IMR-90 (cell line): ENCODE measurements around the gene CALN1. TPM values are rescaled to one million over a fixed set of nuclear protein-coding genes. Genes with fewer than 3 reads are reported as not detected.

Experiments used
- ATAC-seq: fragments of 200-7000 bp; cut with Tn5 transposase; 2 replicates; pipeline ENCODE4 v1.9.1; 2020; ENCODE audit warnings: low read depth, mild to moderate bottlenecking, moderate library complexity
- BruUV-seq: library from RNA; stranded (reverse); fragments of 400-500 nt; replicated peaks from 2 replicates; lab custom pipeline; 2021; lab: Mats Ljungman, UMichigan
- CTCF ChIA-PET: fragments of 300-600 bp; formaldehyde crosslinking; extraction: SDS; loops from one replicate; lab custom pipeline; 2021; ENCODE audit warnings: antibody characterized with exemption; lab: Yijun Ruan, JAX
- POLR2A ChIA-PET: fragments of 300-600 bp; sonication (Branson Sonifier 250); formaldehyde crosslinking; loops from one replicate; lab custom pipeline; 2022; ENCODE audit warnings: antibody characterized with exemption; ENCODE audit not compliant: unreplicated experiment; lab: Charles Lee
- DNase-seq: peaks from one replicate; pipeline ENCODE4 v3.0.0; 2013
- H2AFZ ChIP-seq: replicated peaks from 2 replicates; pipeline ENCODE3; 2013; ENCODE audit warnings: low read length, mild to moderate bottlenecking; ENCODE audit not compliant: poor library complexity
- H2AK5ac ChIP-seq: 2 replicates; pipeline ENCODE4 v1.6.1; 2013; ENCODE audit warnings: low read depth, low read length, inconsistent platforms
- H2AK9ac ChIP-seq: replicated peaks from 2 replicates; pipeline ENCODE3; 2013; ENCODE audit warnings: mild to moderate bottlenecking, low read depth, low read length, moderate library complexity; ENCODE audit not compliant: poor library complexity
- H2BK120ac ChIP-seq: 2 replicates; pipeline ENCODE4 v1.6.1; 2013; ENCODE audit warnings: low read depth, low read length, inconsistent platforms
- H2BK15ac ChIP-seq: 3 replicates; pipeline ENCODE4 v1.6.1; 2013; ENCODE audit warnings: low read depth, low read length, inconsistent platforms
- H2BK20ac ChIP-seq: 2 replicates; pipeline ENCODE4 v1.6.1; 2013; ENCODE audit warnings: low read depth, mild to moderate bottlenecking, inconsistent platforms, low read length, moderate library complexity
- H2BK5ac ChIP-seq: 2 replicates; pipeline ENCODE4 v1.6.1; 2013; ENCODE audit warnings: mild to moderate bottlenecking, low read depth, low read length, inconsistent platforms; ENCODE audit not compliant: poor library complexity, severe bottlenecking
- H3K14ac ChIP-seq: replicated peaks from 2 replicates; pipeline ENCODE4 v1.6.1; 2013; ENCODE audit warnings: low read depth, low read length, inconsistent platforms
- H3K18ac ChIP-seq: 2 replicates; pipeline ENCODE4 v1.6.1; 2013; ENCODE audit warnings: low read depth, low read length, control low read depth
- H3K23ac ChIP-seq: 2 replicates; pipeline ENCODE4 v1.6.1; 2013; ENCODE audit warnings: low read depth, low read length, inconsistent platforms
- H3K27ac ChIP-seq: 2 replicates; pipeline ENCODE4 v1.5.1; 2013; ENCODE audit warnings: mild to moderate bottlenecking, control low read depth, low read length; ENCODE audit not compliant: insufficient read depth
- H3K27me3 ChIP-seq: 2 replicates; pipeline ENCODE4 v1.6.1; 2013; ENCODE audit warnings: low read length; ENCODE audit not compliant: control insufficient read depth, insufficient read depth
- H3K36me3 ChIP-seq: 2 replicates; pipeline ENCODE4 v1.6.1; 2013; ENCODE audit warnings: low read length, mixed read lengths; ENCODE audit not compliant: control insufficient read depth, insufficient read depth
- H3K4ac ChIP-seq: 2 replicates; pipeline ENCODE4 v1.6.1; 2013; ENCODE audit warnings: low read depth, low read length, inconsistent platforms
- H3K4me1 ChIP-seq: 2 replicates; pipeline ENCODE4 v1.6.1; 2013; ENCODE audit warnings: low read length, mixed read lengths; ENCODE audit not compliant: control insufficient read depth, insufficient read depth
- H3K4me2 ChIP-seq: 2 replicates; pipeline ENCODE4 v1.6.1; 2013; ENCODE audit warnings: low read depth, mild to moderate bottlenecking, control low read depth, low read length, moderate library complexity
- H3K4me3 ChIP-seq: 2 replicates; pipeline ENCODE4 v1.5.1; 2013; ENCODE audit warnings: low read depth, mild to moderate bottlenecking, control low read depth, low read length, moderate library complexity; ENCODE audit not compliant: insufficient read depth
- H3K56ac ChIP-seq: 2 replicates; pipeline ENCODE4 v1.6.1; 2013; ENCODE audit warnings: low read length, inconsistent platforms; ENCODE audit not compliant: insufficient read depth; ENCODE audit errors: extremely low read depth
- H3K79me1 ChIP-seq, 2 experiments: 2 replicates each; pipeline ENCODE4 v1.6.1; 2013; ENCODE audit warnings: low read length in 2 of 2, inconsistent platforms in 1 of 2, low read depth in 1 of 2
- H3K9ac ChIP-seq: 2 replicates; pipeline ENCODE4 v1.6.1; 2013; ENCODE audit warnings: low read depth, low read length, control low read depth
- H3K9me1 ChIP-seq: 2 replicates; pipeline ENCODE4 v1.6.1; 2013; ENCODE audit warnings: low read length, inconsistent platforms; ENCODE audit not compliant: insufficient read depth
- H3K9me3 ChIP-seq: 2 replicates; pipeline ENCODE4 v1.6.1; 2013; ENCODE audit warnings: low read length; ENCODE audit not compliant: control insufficient read depth, insufficient read depth
- H4K20me1 ChIP-seq: 2 replicates; pipeline ENCODE4 v1.6.1; 2013; ENCODE audit warnings: low read length, inconsistent platforms; ENCODE audit not compliant: insufficient read depth
- H4K5ac ChIP-seq: 2 replicates; pipeline ENCODE4 v1.6.1; 2013; ENCODE audit warnings: mild to moderate bottlenecking, low read depth, low read length, control low read depth
- H4K8ac ChIP-seq, 2 experiments: 2 replicates each; pipeline ENCODE4 v1.6.1; 2013; ENCODE audit warnings: low read depth in 2 of 2, low read length in 2 of 2, control low read depth in 1 of 2, inconsistent platforms in 1 of 2
- H4K91ac ChIP-seq: 2 replicates; pipeline ENCODE4 v1.6.1; 2013; ENCODE audit warnings: low read depth, low read length, inconsistent platforms; ENCODE audit not compliant: insufficient read depth
- USF2 ChIP-seq: fragments of 150-350 bp; IDR thresholded peaks from 2 replicates; pipeline ENCODE4 v1.6.1; 2017; ENCODE audit warnings: mild to moderate bottlenecking, antibody characterized with exemption, low read length, low read depth
- WGBS, 2 experiments: methylation state at CpG; one replicate each; pipeline versions ENCODE4 v1.1.5 to v1.1.7; 2013; ENCODE audit warnings: missing lambda C conversion rate in 2 of 2; ENCODE audit not compliant: insufficient read length in 1 of 2; ENCODE audit errors: extremely low coverage in 2 of 2; 5-methylcytosine and 5-hydroxymethylcytosine counted together
- dilution Hi-C: fragments of 300-500 bp; cut with HindIII; formaldehyde crosslinking; loops from one replicate; pipeline ENCODE4 v1.14.3; 2018; ENCODE audit warnings: low sequenced_read_pairs; ENCODE audit not compliant: unreplicated experiment
- in situ Hi-C: fragments of 300-500 bp; cut with MboI; formaldehyde crosslinking; loops from 3 replicates; pipeline ENCODE4 v1.14.3; 2019; ENCODE audit warnings: low sequenced_read_pairs, inconsistent platforms, mixed read lengths
- intact Hi-C: fragments of 100-400 bp; cut with micrococcal nuclease; formaldehyde crosslinking; loops from 2 replicates; pipeline ENCODE4 v1.10.0; 2022
- polyA plus RNA-seq, 3 experiments: library from polyadenylated mRNA; depleted of rRNA; stranded (reverse); fragments of >200 nt; gene quantifications; 2 replicates each; pipeline ENCODE4 v1.2.3, GENCODE V29; 2012; ENCODE audit warnings: low replicate concordance in 1 of 3
- total RNA-seq: library from RNA; depleted of rRNA; stranded (reverse); fragments of >200 nt; gene quantifications from 2 replicates; pipeline ENCODE4 v1.2.3, GENCODE V29; 2012

CALN1 gene
- total and polyA plus RNA-seq, 2 of the 4 experiments (the other 2 are of a cell fraction), result not detected

GRCh38 chr7:71937840-71938371 lies 474.2 kb downstream of the CALN1 start:
- in situ Hi-C loops, result no loop called here
- Histone ChIP-seq H2BK120ac (no peak overlapping the region), H2AK9ac (no peak overlapping the region)

More at GRCh38 chr7:71937840-71938371, 474.2 kb downstream of the CALN1 start:
- Histone ChIP-seq H2BK20ac (no peak overlapping the region), H3K9me3 (peaks cover 22% of the 10 kb centered on the region), H3K9ac (no peak overlapping the region), H2AFZ (no peak overlapping the region), H3K14ac (no peak overlapping the region), H3K4me1 (no peaks in the 10 kb centered on the region), H2BK5ac (no peak overlapping the region), H2BK15ac (no peak overlapping the region), H3K4me2 (no peak overlapping the region), H3K27me3 (no peaks in the 10 kb centered on the region), H4K91ac (no peak overlapping the region), H4K8ac (no peak overlapping the region), H4K5ac (no peak overlapping the region), H3K4me3 (no peak overlapping the region), H2AK5ac (no peak overlapping the region), H3K79me1 (no peaks in the 10 kb centered on the region), H3K18ac (no peak overlapping the region), H3K27ac (no peak overlapping the region), H3K9me1 (no peaks in the 10 kb centered on the region), H3K36me3 (no peaks in the 10 kb centered on the region), H3K4ac (no peak overlapping the region), H3K23ac (no peak overlapping the region), H3K56ac (no peak overlapping the region), H4K20me1 (no peaks in the 10 kb centered on the region)
- no peak for DNase-seq
- intact Hi-C loops, result no loop called here
- BruUV-seq, result no TSS peak
- POLR2A ChIA-PET, result no interaction called here
- dilution Hi-C loops, result no loop called here
- no peak for ATAC-seq
- TF ChIP-seq USF2, result no peak
- CTCF ChIA-PET, result no interaction called here
- 17% methylated on average over 1 of the region's 4 CpGs; no CpG with 5 or more reads in 1 of the 2 experiments for whole genome bisulfite sequencing, 2 experiments
